MM.1S (cell line): ENCODE data around the gene NMNAT2.

Source experiments
- EZH2 ChIP-seq: fragments of 300-600 bp; sonication (generic); optimal IDR thresholded peaks from 2 replicates; pipeline ENCODE3; 2017; ENCODE audit warnings: low read depth, mild to moderate bottlenecking, antibody characterized with exemption, low read length, mixed read lengths
- TF ChIP-seq, protein P1 (sequence below): fragments of 300-600 bp; sonication (generic); IDR thresholded peaks from 2 replicates; pipeline ENCODE4 v1.5.1; 2016; ENCODE audit warnings: antibody characterized with exemption, low read length, mixed read lengths

DNA sequence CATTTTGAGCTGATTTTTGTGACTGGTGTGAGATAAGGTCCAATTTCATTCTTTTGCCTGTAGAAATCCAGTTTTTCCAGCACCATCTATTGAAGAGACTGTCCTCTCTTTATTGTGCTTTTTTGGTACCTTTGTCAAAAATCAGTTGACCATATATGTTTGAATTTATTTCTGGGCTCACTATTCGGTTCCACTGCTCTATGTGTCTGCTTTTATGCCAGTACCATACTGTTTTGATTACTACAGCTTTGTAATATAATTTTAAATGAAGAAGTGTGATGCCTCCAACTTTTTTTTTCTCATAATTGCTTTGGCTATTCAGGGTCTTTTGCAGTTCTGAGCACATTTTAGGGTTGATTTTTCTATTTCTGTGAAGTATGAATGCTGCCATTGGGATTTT is 163.1 kb downstream of the NMNAT2 start:
- TF ChIP-seq, protein P1, sequence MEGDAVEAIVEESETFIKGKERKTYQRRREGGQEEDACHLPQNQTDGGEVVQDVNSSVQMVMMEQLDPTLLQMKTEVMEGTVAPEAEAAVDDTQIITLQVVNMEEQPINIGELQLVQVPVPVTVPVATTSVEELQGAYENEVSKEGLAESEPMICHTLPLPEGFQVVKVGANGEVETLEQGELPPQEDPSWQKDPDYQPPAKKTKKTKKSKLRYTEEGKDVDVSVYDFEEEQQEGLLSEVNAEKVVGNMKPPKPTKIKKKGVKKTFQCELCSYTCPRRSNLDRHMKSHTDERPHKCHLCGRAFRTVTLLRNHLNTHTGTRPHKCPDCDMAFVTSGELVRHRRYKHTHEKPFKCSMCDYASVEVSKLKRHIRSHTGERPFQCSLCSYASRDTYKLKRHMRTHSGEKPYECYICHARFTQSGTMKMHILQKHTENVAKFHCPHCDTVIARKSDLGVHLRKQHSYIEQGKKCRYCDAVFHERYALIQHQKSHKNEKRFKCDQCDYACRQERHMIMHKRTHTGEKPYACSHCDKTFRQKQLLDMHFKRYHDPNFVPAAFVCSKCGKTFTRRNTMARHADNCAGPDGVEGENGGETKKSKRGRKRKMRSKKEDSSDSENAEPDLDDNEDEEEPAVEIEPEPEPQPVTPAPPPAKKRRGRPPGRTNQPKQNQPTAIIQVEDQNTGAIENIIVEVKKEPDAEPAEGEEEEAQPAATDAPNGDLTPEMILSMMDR, result no peak
- TF ChIP-seq EZH2, result no peak
